Activated T-helper 17 cell treated with anti-CD3 and anti-CD28 coated beads, Interleukin-2, amount 50 U/mL, for 72 hours (primary cell): ENCODE measurements around the gene RDH16. TPM values are rescaled to one million over a fixed set of nuclear protein-coding genes. Genes with fewer than 3 reads are reported as not detected.
"Not testable (repeated sequence)": the region's sequence is repeated elsewhere in the genome, so short reads cannot be mapped to it uniquely, and the experiment has no call there.

Source experiments
- ATAC-seq: fragments of 150-1000 bp; cut with Tn5 transposase; replicated peaks from 2 replicates; pipeline ENCODE4 v1.10.0; 2021; ENCODE audit warnings: mild to moderate bottlenecking, moderate library complexity
- H3K27ac Mint-ChIP-seq: one replicate; pipeline ENCODE4 v1.8.0; 2022; ENCODE audit warnings: mixed read lengths
- H3K27me3 Mint-ChIP-seq: one replicate; pipeline ENCODE4 v1.8.0; 2022; ENCODE audit warnings: mixed read lengths
- H3K36me3 Mint-ChIP-seq: one replicate; pipeline ENCODE4 v1.8.0; 2022; ENCODE audit warnings: low read depth, mild to moderate bottlenecking, mixed read lengths
- H3K4me1 Mint-ChIP-seq: one replicate; pipeline ENCODE4 v1.8.0; 2022; ENCODE audit warnings: mixed read lengths
- H3K4me3 Mint-ChIP-seq: one replicate; pipeline ENCODE4 v1.8.0; 2022; ENCODE audit warnings: mild to moderate bottlenecking, mixed read lengths
- H3K9me3 Mint-ChIP-seq: one replicate; pipeline ENCODE4 v1.8.0; 2022; ENCODE audit warnings: mixed read lengths
- total RNA-seq, 2 donors: library from RNA; stranded (reverse); gene quantifications; one replicate each; pipeline ENCODE4 v1.2.3, GENCODE V29; 2022

The RDH16 gene
- total RNA-seq, 2 donors from 2014 or later = 0.11 to 0.69 TPM

GRCh38 chr12:56994231-56994746, 36.9 kb upstream of the RDH16 start:
- Mint-ChIP-seq H3K9me3 (no peaks in the 10 kb centered on the region), H3K27ac (no peak overlapping the region), H3K36me3 (peaks cover 11% of the 10 kb centered on the region), H3K4me1 (peaks cover 32% of the 10 kb centered on the region), H3K4me3 (no peak overlapping the region), H3K27me3 (no peaks in the 10 kb centered on the region)
- ATAC-seq = no peak

DNA sequence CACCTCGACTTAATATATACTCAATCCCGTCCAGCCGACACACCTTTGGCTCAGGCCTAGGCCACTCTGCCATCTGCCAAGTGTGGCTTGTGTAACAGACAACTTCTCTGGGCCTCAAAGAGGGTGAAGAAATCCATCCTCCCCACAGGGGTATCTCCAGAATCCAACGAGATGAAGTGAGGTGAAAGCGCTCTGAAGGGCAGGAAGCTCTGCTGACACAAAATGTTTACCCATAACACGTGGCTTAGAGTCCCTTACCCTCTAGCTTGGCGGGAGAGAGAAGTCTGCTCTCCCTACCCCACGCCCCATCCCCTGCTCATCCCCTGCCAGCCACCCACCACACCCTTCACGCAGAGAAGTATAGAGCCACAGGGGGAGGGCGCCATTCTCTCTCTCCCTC, 35.9 kb upstream of the RDH16 start:
- Mint-ChIP-seq H3K9me3 (no peaks in the 10 kb centered on the region), H3K4me1 (peaks cover 23% of the 10 kb centered on the region), H3K36me3 (peaks cover 3% of the 10 kb centered on the region), H3K27me3 (no peaks in the 10 kb centered on the region), H3K4me3 (no peak overlapping the region), H3K27ac (no peak overlapping the region)
- no peak for ATAC-seq

GRCh38 chr12:56991319-56992246, 34.2 kb upstream of the RDH16 start:
- H3K27ac Mint-ChIP-seq = peak overlapping the region; percentile 75

DNA sequence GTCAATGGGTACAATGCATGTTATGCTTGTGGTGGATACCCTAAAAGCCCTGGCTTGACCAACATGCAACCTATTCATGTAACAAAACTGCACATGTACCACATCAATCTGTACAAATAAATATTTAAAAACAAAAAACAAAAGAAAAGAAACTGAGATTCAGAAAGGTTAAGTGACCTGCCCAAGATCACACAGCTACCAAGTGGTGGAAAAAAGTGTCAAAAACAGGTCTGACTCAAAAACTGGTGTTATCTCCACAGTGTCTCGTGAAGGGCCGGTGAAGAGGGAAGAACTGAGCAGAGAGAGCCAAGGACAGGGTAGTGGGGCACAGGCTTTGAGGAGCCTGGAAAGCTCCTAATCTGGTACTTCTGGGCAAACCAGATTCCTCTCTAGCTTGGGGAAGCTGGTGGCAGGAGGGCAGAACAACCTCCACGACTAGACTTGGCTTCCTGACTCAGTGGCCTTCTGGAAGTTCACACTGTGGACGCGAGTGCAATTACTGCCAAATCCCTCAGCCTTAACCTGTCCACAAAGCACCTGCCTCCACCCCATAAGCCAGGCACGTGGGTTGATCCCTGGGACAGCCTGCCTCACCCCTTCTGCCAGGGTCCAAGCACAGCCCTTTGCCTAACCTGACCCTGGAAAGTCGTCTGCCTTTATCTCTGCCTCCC, 33.4 kb upstream of the RDH16 start:
- ATAC-seq = peak; percentile 53
- Mint-ChIP-seq H3K27me3 (no peaks in the 10 kb centered on the region), H3K4me1 (peaks cover 12% of the 10 kb centered on the region), H3K4me3 (peak overlapping the region; percentile 10), H3K9me3 (no peaks in the 10 kb centered on the region), H3K27ac (peak overlapping the region; percentile 75), H3K36me3 (no peaks in the 10 kb centered on the region)

More at GRCh38 chr12:56991319-56992246, 34.2 kb upstream of the RDH16 start:
- no peaks in the 10 kb centered on the region for H3K27me3 Mint-ChIP-seq
- no peaks in the 10 kb centered on the region for H3K9me3 Mint-ChIP-seq
- ATAC-seq = no peak
- H3K36me3 Mint-ChIP-seq = no peaks in the 10 kb centered on the region
- H3K4me3 Mint-ChIP-seq = peak overlapping the region; percentile 10
- H3K4me1 Mint-ChIP-seq = peaks cover 12% of the 10 kb centered on the region

DNA sequence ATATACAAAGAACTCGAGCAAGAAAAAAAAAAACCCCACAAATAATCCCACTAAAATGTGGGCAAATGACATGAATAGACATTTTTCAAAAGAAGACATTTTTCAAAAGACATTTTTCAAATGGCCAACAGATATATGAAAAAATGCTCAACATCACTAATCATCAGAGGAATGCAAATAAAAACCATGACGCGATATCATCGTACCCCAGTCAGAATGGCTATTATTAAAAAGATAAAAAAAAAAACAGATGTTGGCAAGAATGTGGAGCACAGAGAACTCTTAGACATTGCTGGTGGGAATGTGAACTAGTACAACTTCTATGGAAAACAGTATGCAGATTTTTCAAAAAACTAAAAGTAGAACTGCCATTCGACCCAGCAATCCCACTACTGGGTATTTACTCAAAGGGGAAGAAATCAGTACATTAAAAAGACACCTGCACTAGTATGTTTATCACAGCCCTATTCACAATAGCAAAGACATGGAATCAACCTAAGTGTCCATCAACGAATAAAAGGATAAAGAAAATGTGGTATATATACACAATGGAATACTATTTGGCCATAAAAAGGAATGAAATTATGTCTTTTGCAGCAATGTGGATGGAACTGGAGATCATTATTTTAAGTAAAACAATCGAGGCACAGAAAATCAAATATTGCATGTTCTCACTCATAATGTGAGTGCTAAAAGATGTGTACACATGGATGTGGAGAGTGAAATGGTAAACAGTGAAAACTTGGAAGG, 32.6 kb upstream of the RDH16 start:
- ATAC-seq = no peak
- Mint-ChIP-seq H3K27ac (no peak overlapping the region), H3K4me3 (peak overlapping the region; percentile 10), H3K9me3 (no peaks in the 10 kb centered on the region), H3K27me3 (no peaks in the 10 kb centered on the region), H3K4me1 (peaks cover 12% of the 10 kb centered on the region), H3K36me3 (no peaks in the 10 kb centered on the region)

GRCh38 chr12:56988207-56988739, 30.9 kb upstream of the RDH16 start:
- Mint-ChIP-seq H3K9me3 (no peaks in the 10 kb centered on the region), H3K4me3 (no peak overlapping the region), H3K4me1 (peaks cover 12% of the 10 kb centered on the region), H3K27me3 (no peaks in the 10 kb centered on the region), H3K27ac (no peak overlapping the region), H3K36me3 (no peaks in the 10 kb centered on the region)
- ATAC-seq = no peak

DNA sequence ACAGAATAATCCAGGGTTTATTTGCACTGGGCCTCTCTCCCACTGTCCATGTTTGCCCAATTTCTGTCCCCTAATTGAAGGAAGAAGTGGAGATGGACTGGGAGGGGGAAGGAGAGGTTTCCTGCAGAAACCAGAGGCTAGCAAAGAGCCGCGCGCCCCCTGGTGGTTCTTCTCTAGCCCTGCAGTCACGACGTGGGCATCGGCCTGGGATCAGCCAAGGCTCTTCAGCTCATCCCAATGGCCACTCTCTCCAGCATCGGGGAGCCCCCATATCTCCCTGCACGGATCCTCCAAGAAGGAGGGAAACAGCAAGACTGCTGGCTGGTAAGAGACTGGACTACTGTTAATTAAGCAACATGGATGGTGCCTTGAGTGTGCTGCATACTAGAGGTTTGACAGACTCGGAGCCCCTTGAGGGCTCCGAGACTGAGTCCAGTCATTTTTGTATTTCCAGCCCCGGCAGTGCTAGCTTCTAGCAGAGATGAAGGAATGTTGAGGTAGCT, 30.2 kb upstream of the RDH16 start:
- Mint-ChIP-seq H3K9me3 (no peaks in the 10 kb centered on the region), H3K4me1 (peaks cover 12% of the 10 kb centered on the region), H3K27me3 (no peaks in the 10 kb centered on the region), H3K36me3 (no peaks in the 10 kb centered on the region), H3K4me3 (no peak overlapping the region), H3K27ac (no peak overlapping the region)
- ATAC-seq = peak; percentile 72

DNA sequence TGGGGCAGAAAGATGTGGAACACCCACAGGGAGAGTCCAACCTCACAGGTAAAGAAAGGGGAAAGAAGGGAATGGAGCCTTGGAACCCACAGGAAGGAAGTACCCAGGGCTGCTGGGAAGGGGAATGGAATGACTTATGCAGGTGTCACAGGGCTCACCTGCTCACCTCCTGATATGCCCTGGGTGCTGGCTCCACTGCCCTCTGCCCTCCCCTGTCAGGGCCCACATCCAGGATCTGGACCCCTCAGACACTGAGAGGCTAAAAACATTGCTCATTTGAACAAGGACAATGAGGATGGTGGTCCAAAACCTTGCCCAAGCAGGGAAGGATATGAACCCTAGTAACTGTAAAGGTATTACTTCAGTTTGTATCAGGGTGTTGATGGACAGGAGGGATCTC, 29.6 kb upstream of the RDH16 start:
- no peaks in the 10 kb centered on the region for H3K9me3 Mint-ChIP-seq
- ATAC-seq = no peak
- no peaks in the 10 kb centered on the region for H3K36me3 Mint-ChIP-seq
- H3K27me3 Mint-ChIP-seq = no peaks in the 10 kb centered on the region
- no peak overlapping the region for H3K4me3 Mint-ChIP-seq
- no peak overlapping the region for H3K27ac Mint-ChIP-seq
- H3K4me1 Mint-ChIP-seq = peaks cover 12% of the 10 kb centered on the region

GRCh38 chr12:56985714-56986113, 28.3 kb upstream of the RDH16 start:
- not testable (repeated sequence) for H3K4me1 Mint-ChIP-seq, H3K27me3 Mint-ChIP-seq, H3K36me3 Mint-ChIP-seq, H3K9me3 Mint-ChIP-seq, H3K4me3 Mint-ChIP-seq
- peak; percentile 94 for ATAC-seq
- H3K27ac Mint-ChIP-seq = peak overlapping the region; percentile 34

DNA sequence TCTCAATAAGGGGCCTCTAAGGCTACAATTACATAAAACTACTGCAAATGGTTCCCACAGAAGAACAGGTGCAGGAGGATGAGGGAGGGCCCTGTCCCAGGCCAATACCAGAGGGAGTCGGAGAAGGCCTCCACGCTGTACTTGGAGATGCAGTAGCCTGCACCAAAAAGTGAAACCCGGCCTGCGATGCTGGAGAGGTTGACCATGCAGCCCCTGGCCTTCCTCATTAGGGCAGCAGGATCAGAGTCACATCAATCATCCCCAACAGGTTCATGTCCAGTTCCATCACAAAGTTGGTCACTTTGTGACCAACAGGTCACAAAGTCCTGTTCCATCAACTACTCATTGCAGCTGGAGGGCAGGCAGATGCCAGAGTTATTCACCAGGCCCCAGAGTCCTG, 26.0 kb upstream of the RDH16 start:
- Mint-ChIP-seq H3K4me3 (no peak overlapping the region), H3K27ac (no peak overlapping the region), H3K27me3 (no peaks in the 10 kb centered on the region), H3K36me3 (no peaks in the 10 kb centered on the region), H3K4me1 (no peaks in the 10 kb centered on the region), H3K9me3 (no peaks in the 10 kb centered on the region)
- no peak for ATAC-seq

- not testable (repeated sequence) for H3K4me1 Mint-ChIP-seq, H3K4me3 Mint-ChIP-seq, H3K27me3 Mint-ChIP-seq, ATAC-seq, H3K9me3 Mint-ChIP-seq, H3K27ac Mint-ChIP-seq, H3K36me3 Mint-ChIP-seq
Measured at GRCh38 chr12:56982578-56983236, 25.3 kb upstream of the RDH16 start.

GRCh38 chr12:56980941-56981530, 23.6 kb upstream of the RDH16 start:
- H3K9me3 Mint-ChIP-seq = no peaks in the 10 kb centered on the region
- no peak overlapping the region for H3K4me3 Mint-ChIP-seq
- no peaks in the 10 kb centered on the region for H3K4me1 Mint-ChIP-seq
- H3K27me3 Mint-ChIP-seq = no peaks in the 10 kb centered on the region
- H3K36me3 Mint-ChIP-seq = no peaks in the 10 kb centered on the region
- ATAC-seq = no peak
- H3K27ac Mint-ChIP-seq = no peak overlapping the region

- H3K4me1 Mint-ChIP-seq = no peaks in the 10 kb centered on the region
- H3K27me3 Mint-ChIP-seq = no peaks in the 10 kb centered on the region
- no peaks in the 10 kb centered on the region for H3K9me3 Mint-ChIP-seq
- no peak overlapping the region for H3K27ac Mint-ChIP-seq
- no peak overlapping the region for H3K4me3 Mint-ChIP-seq
- H3K36me3 Mint-ChIP-seq = no peaks in the 10 kb centered on the region
- no peak for ATAC-seq
Measured at GRCh38 chr12:56980268-56980667, 22.9 kb upstream of the RDH16 start.
